SKM-1 treated with dmso at 0.1 percent for 144 hours (cell line): Measurements from ENCODE around the gene KRTAP1-5.
"Not testable (repeated sequence)": the region's sequence is repeated elsewhere in the genome, so short reads cannot be mapped to it uniquely, and the experiment has no call there.

Experiments used
- DNase-seq: peaks from one replicate; lab custom pipeline; 2025; ENCODE audit not compliant: unreplicated experiment; lab: John Stamatoyannopoulos, UW

Gene KRTAP1-5

GRCh38 chr17:41049110-41049509, 22.1 kb upstream of the KRTAP1-5 start:
- DNase-seq, result no peak

- DNase-seq, result no peak
Observed at GRCh38 chr17:41048441-41048840, 21.4 kb upstream of the KRTAP1-5 start.

- DNase-seq, result not testable (repeated sequence)
Observed at GRCh38 chr17:41046735-41047465, 19.9 kb upstream of the KRTAP1-5 start, which contains the start of gene KRTAP2-1. KRTAP2-1 (minus strand) TSS chr17:41047316; CDS start chr17:41047267, 49 bp downstream.

GRCh38 chr17:41042953-41043352, 15.9 kb upstream of the KRTAP1-5 start:
- DNase-seq, result no peak

GRCh38 chr17:41040783-41041571, 14.0 kb upstream of the KRTAP1-5 start, which contains the start of gene KRTAP1-1:
KRTAP1-1 (minus strand) TSS chr17:41041450; CDS start chr17:41041397, 53 bp downstream.
- not testable (repeated sequence) for DNase-seq

- no peak for DNase-seq
Observed at GRCh38 chr17:41037853-41038350, 10.9 kb upstream of the KRTAP1-5 start.

- not testable (repeated sequence) for DNase-seq
Observed at GRCh38 chr17:41034346-41034935, 7.4 kb upstream of the KRTAP1-5 start, which contains the start of gene KRTAP1-3. KRTAP1-3 (minus strand) TSS chr17:41034874; CDS start chr17:41034821, 53 bp downstream.

DNA sequence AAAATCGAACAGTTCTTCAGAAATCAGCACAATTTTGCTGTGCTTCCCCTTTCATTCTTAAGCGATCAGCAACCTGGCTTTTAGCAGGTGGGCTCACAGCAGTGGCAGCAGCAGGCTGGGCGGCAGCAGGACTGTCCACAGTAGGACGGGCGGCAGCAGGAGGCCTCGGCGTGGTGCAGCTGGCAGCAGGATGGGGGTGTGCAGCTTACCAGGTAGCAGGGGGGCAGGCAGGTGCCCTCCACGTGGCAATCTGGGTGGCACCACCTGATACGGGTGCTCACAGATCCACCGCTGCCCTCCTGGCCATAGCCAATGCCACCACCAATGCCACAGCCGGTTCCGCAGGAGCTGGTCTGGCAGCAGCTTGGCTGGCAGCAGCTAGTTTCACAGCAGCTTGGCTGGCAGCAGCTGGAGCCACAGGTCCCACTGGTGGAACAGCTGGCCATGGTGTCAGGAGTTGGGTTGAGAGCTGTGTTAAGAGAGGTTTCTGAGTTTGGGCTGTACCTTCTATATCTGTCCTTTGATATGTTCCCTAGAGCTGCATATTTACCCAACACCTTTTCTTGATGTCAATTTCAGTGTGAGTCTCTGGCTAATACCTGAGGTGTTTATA, 2.7 kb upstream of the KRTAP1-5 start, which contains the start of gene KRTAP1-4:
TSS of gene KRTAP1-4 (minus strand) at position 563 of the 613 bp plus-strand sequence. CDS start at position 446, 117 bp downstream.
- DNase-seq, result no peak

- no peak for DNase-seq
Observed at GRCh38 chr17:41024697-41025096, 2.3 kb downstream of the KRTAP1-5 start.

DNA sequence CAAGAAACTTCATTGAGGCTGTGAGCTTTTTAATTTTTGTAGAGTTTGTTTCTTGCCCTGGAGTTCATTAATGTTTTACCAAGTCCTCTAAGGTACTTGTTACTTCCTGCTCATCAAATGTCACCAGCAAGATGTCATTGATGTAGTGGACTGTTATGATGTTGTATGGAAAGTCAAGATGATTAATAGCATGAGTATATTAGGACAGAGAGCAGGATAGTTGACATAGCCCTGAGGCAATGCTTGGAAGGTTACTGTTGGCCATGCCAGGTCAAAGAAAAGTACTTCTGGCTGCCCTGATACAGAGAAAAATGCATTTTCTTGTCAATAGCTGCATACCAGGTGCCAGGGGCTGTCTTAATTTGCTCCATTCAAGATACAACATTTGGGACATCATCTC, 6.7 kb downstream of the KRTAP1-5 start:
- DNase-seq, result no peak

- no peak for DNase-seq
Observed at GRCh38 chr17:41019415-41019814, 7.6 kb downstream of the KRTAP1-5 start.

- no peak for DNase-seq
Observed at GRCh38 chr17:41018541-41018940, 8.5 kb downstream of the KRTAP1-5 start.

DNA sequence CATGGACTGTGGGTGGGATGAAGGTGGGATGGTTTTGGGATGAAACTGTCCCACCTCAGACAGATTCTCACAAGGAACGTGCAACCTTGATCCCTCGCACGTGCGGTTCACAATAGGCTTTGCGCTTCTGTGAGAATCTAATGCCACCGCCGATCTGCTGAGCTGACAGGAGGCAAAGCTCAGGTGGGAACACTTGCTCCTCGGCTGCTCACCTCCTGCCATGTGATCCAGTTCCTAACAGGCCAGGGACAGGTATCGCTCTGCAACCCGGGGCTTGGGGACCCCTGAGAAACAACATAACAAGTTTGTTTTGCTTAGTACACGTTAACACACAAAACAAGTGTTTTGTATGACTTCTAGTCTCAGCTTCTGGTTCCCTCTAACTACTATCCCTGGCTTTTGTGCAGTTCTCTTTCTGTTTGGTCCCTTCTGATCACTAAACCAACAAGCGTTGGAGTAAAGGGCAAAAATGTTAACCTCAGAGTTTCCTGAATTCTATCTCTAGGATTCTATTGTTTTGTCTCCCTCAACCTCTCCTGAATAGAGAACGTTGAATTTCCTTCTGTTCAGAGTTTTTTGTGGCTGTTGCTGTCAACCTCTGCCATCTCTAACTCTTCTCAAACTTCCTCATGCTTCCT, 10.3 kb downstream of the KRTAP1-5 start:
- DNase-seq, result no peak

- no peak for DNase-seq
Observed at GRCh38 chr17:41015454-41015853, 11.6 kb downstream of the KRTAP1-5 start.

DNA sequence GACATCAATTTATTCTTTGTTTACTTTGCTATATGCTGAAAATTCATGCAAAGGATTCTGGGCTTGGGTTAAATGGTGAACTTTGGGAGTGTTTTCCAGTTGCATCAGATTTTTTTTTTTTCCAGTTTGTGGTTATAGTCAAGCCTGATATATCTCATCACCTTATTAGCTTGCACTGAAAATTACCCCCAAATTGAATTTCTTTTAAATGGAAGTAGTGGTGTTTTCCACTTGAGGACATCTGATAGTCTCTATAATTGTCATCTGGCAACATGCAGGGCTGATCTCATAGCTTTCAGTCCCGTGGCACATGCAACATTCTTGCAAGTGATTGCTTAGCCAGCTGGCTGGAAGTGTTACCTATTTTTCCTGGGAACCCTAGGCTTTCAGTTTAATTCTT, 13.4 kb downstream of the KRTAP1-5 start:
- no peak for DNase-seq

- DNase-seq, result no peak
Observed at GRCh38 chr17:41013181-41013580, 13.8 kb downstream of the KRTAP1-5 start.

GRCh38 chr17:41012326-41013120, 14.5 kb downstream of the KRTAP1-5 start:
- no peak for DNase-seq

DNA sequence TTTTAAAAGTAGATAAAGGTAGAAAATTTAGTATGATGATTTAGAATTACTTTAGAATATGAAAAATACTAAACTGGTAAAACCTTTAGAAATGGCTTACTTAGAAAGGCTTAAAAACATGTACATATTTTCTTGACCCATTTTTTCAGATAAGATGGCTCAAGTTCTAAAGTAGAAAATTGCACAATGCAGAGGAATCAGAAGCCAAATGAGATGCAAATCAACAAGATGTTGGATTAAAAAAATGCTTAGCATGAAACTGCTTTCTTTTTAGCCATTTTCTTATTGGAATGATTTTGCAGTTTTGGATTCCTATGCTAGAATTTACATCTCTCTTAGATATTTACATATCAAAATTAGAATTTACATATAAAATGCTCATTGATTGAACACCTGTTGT, 16.6 kb downstream of the KRTAP1-5 start:
- DNase-seq, result no peak

- no peak for DNase-seq
Observed at GRCh38 chr17:41009936-41010335, 17.1 kb downstream of the KRTAP1-5 start.
